ENCODE results near the gene CCDC28A.

- TF ChIP-seq CTCF (IDR thresholded peaks at IDR 0.05 in 8 of 11, conservative IDR thresholded peaks at IDR 0.05 in 3 of 11) (no peak), POLR2AphosphoS5 (IDR thresholded peaks at IDR 0.05) (no peak), POLR2A (IDR thresholded peaks at IDR 0.05) (no peak)
These were observed 46.4 kb upstream of the CCDC28A start for GRCh38 chr6:138727182-138727581.

Data from spleen (tissue), 7 donors.